Keratinocyte (primary cell): ENCODE data around the gene SRD5A1.

Source experiments
- EZH2 ChIP-seq: IDR thresholded peaks from one replicate; pipeline ENCODE4 v1.6.1; 2012; ENCODE audit warnings: inconsistent platforms, mild to moderate bottlenecking, low read length, moderate library complexity
- TF ChIP-seq, protein P1 (sequence below), 3 experiments: IDR thresholded peaks in 1 of 3; conservative IDR thresholded peaks in 1 of 3; optimal IDR thresholded peaks in 1 of 3; 2 replicates in 2 of 3; 3 replicates in 1 of 3; pipeline versions ENCODE3 to v1.5.1; 2011; ENCODE audit warnings: low read length in 3 of 3, mild to moderate bottlenecking in 3 of 3, moderate library complexity in 2 of 3, control low read depth in 1 of 3, inconsistent platforms in 1 of 3; ENCODE audit not compliant: insufficient read depth in 2 of 3; ENCODE audit errors: extremely low read depth in 1 of 3

DNA sequence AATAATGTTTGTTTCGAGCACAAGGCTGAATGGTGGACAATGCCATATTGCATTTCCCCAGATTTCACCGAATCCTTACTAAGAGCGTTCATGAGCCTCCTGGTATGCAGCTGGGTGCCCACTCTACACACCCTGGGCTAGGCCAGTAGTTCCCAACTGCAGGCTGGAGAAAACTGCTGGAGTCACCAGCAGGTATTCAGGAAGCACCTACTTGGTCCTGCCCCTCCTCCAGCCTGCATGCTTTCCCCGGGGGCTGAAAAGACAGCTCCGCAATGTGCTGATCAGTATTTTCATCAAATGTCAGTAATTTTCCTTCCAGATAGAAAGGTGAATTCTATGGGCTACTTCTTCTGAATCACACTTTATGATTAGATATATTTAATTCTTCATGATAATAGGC lies 34.4 kb downstream of the SRD5A1 start:
- TF ChIP-seq, protein P1, sequence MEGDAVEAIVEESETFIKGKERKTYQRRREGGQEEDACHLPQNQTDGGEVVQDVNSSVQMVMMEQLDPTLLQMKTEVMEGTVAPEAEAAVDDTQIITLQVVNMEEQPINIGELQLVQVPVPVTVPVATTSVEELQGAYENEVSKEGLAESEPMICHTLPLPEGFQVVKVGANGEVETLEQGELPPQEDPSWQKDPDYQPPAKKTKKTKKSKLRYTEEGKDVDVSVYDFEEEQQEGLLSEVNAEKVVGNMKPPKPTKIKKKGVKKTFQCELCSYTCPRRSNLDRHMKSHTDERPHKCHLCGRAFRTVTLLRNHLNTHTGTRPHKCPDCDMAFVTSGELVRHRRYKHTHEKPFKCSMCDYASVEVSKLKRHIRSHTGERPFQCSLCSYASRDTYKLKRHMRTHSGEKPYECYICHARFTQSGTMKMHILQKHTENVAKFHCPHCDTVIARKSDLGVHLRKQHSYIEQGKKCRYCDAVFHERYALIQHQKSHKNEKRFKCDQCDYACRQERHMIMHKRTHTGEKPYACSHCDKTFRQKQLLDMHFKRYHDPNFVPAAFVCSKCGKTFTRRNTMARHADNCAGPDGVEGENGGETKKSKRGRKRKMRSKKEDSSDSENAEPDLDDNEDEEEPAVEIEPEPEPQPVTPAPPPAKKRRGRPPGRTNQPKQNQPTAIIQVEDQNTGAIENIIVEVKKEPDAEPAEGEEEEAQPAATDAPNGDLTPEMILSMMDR (optimal IDR thresholded peaks at IDR 0.05 in 1 of 3, IDR thresholded peaks at IDR 0.05 in 1 of 3, conservative IDR thresholded peaks at IDR 0.05 in 1 of 3; ENCODE audit: extremely low read depth in 1 of 3, insufficient read depth in 2 of 3, low read length in 3 of 3), result no peak
- no peak for TF ChIP-seq EZH2
